Type B pancreatic cell (in vitro differentiated cells): ENCODE measurements around the gene DNAH11. TPM values are rescaled to one million over a fixed set of nuclear protein-coding genes. Genes with fewer than 3 reads are reported as not detected.

Experiments
- DNase-seq: peaks from one replicate; pipeline ENCODE4 v3.0.0; 2021; ENCODE audit warnings: mixed read lengths; ENCODE audit not compliant: unreplicated experiment; ENCODE audit errors: extremely low spot score
- H3K27ac Mint-ChIP-seq: 2 replicates; pipeline ENCODE4 v1.8.0; 2021; ENCODE audit warnings: mild to moderate bottlenecking, mixed read lengths
- H3K27me3 Mint-ChIP-seq: 2 replicates; pipeline ENCODE4 v1.8.0; 2021; ENCODE audit warnings: mixed read lengths
- H3K36me3 Mint-ChIP-seq: 2 replicates; pipeline ENCODE4 v1.8.0; 2021; ENCODE audit warnings: mixed read lengths
- H3K4me1 Mint-ChIP-seq: one replicate; pipeline ENCODE4 v1.8.0; 2021; ENCODE audit warnings: mixed read lengths; ENCODE audit not compliant: unreplicated experiment
- H3K4me3 Mint-ChIP-seq: 2 replicates; pipeline ENCODE4 v1.8.0; 2021; ENCODE audit warnings: mild to moderate bottlenecking, mixed read lengths
- H3K9me3 Mint-ChIP-seq: 2 replicates; pipeline ENCODE4 v1.8.0; 2021; ENCODE audit warnings: mixed read lengths
- CTCF ChIP-seq: fragments of 200-600 bp; sonication (generic); conservative IDR thresholded peaks from 2 replicates; pipeline ENCODE4 v1.5.0; 2021; ENCODE audit warnings: antibody characterized with exemption, mild to moderate bottlenecking
- total RNA-seq: library from RNA; stranded (reverse); gene quantifications from 2 replicates; pipeline ENCODE4 v1.2.1, GENCODE V29; 2021; ENCODE audit warnings: low replicate concordance

Gene DNAH11
- total RNA-seq, 1 donor from 2014 or later: 3.2 TPM

- Mint-ChIP-seq H3K4me3 (peak overlapping the region; percentile 71), H3K27me3 (peaks cover 76% of the 10 kb centered on the region), H3K36me3 (no peaks in the 10 kb centered on the region)
These were observed 1.4 kb downstream of the DNAH11 start for GRCh38 chr7:21544303-21544656.

GRCh38 chr7:21544715-21545114, 1.9 kb downstream of the DNAH11 start:
- no peak overlapping the region for H3K4me3 Mint-ChIP-seq
- no peak for TF ChIP-seq CTCF
- DNase-seq: no peak
- H3K9me3 Mint-ChIP-seq: no peaks in the 10 kb centered on the region
- peaks cover 72% of the 10 kb centered on the region for H3K27me3 Mint-ChIP-seq
- no peaks in the 10 kb centered on the region for H3K36me3 Mint-ChIP-seq
- H3K27ac Mint-ChIP-seq: no peak overlapping the region
- no peaks in the 10 kb centered on the region for H3K4me1 Mint-ChIP-seq

More at GRCh38 chr7:21544303-21544656, 1.4 kb downstream of the DNAH11 start:
- no peak for DNase-seq
- no peak overlapping the region for H3K27ac Mint-ChIP-seq
- no peaks in the 10 kb centered on the region for H3K4me1 Mint-ChIP-seq
- H3K9me3 Mint-ChIP-seq: no peaks in the 10 kb centered on the region
- no peak for TF ChIP-seq CTCF

GRCh38 chr7:21547501-21547900, 4.7 kb downstream of the DNAH11 start:
- no peak for TF ChIP-seq CTCF
- Mint-ChIP-seq H3K27me3 (peaks cover 45% of the 10 kb centered on the region), H3K4me1 (peaks cover 15% of the 10 kb centered on the region), H3K9me3 (peaks cover 5% of the 10 kb centered on the region), H3K27ac (no peak overlapping the region), H3K36me3 (peaks cover 3% of the 10 kb centered on the region), H3K4me3 (no peak overlapping the region)
- DNase-seq: no peak

GRCh38 chr7:21548491-21548890, 5.7 kb downstream of the DNAH11 start:
- peaks cover 4% of the 10 kb centered on the region for H3K36me3 Mint-ChIP-seq
- no peak overlapping the region for H3K27ac Mint-ChIP-seq
- H3K27me3 Mint-ChIP-seq: peaks cover 38% of the 10 kb centered on the region
- TF ChIP-seq CTCF: no peak
- peaks cover 5% of the 10 kb centered on the region for H3K9me3 Mint-ChIP-seq
- no peak for DNase-seq
- no peak overlapping the region for H3K4me3 Mint-ChIP-seq
- H3K4me1 Mint-ChIP-seq: peaks cover 18% of the 10 kb centered on the region

- Mint-ChIP-seq H3K4me3 (no peak overlapping the region), H3K27me3 (peaks cover 22% of the 10 kb centered on the region), H3K36me3 (peaks cover 8% of the 10 kb centered on the region), H3K27ac (no peak overlapping the region), H3K4me1 (peaks cover 18% of the 10 kb centered on the region), H3K9me3 (peaks cover 5% of the 10 kb centered on the region)
- DNase-seq: no peak
- TF ChIP-seq CTCF: no peak
These were observed 7.2 kb downstream of the DNAH11 start for GRCh38 chr7:21550076-21550475.
